Adrenal gland (tissue), 12 donors: ENCODE results near the gene FGF23. TPM values are rescaled to one million over a fixed set of nuclear protein-coding genes. Genes with fewer than 3 reads are reported as not detected.

Experiments
- DNase-seq, 7 donors: peaks; one replicate each; pipeline ENCODE4 v3.0.0-alpha.2; 2019 to 2020
- H3K27ac ChIP-seq, 5 donors: fragments of 200-600 bp; sonication (generic) in 4 of 5; 1 replicate in 3 of 5; 2 replicates in 2 of 5; pipeline versions ENCODE4 v1.5.1 to v1.8.0; 2016 to 2020; ENCODE audit warnings: mild to moderate bottlenecking in 1 of 5
- H3K27me3 ChIP-seq: fragments of 200-600 bp; 2 replicates; pipeline ENCODE4 v1.8.0; 2021
- H3K36me3 ChIP-seq, 2 donors: fragments of 200-600 bp; replicated peaks in 1 of 2; 1 replicate in 1 of 2; 2 replicates in 1 of 2; pipeline versions ENCODE4 v1.5.1 to v1.8.0; 2018 to 2022
- H3K4me1 ChIP-seq, 2 donors: fragments of 200-600 bp; replicated peaks in 1 of 2; 1 replicate in 1 of 2; 2 replicates in 1 of 2; pipeline versions ENCODE4 v1.5.1 to v1.8.0; 2018 to 2021
- H3K4me3 ChIP-seq, 4 donors: fragments of 200-600 bp; sonication (generic) in 3 of 4; one replicate each; pipeline ENCODE4 v1.5.1; 2016 to 2018
- H3K9me3 ChIP-seq, 3 donors: fragments of 200-600 bp; sonication (generic) in 1 of 3; replicated peaks in 1 of 3; 1 replicate in 2 of 3; 2 replicates in 1 of 3; pipeline versions ENCODE4 v1.5.1 to v1.8.0; 2016 to 2021
- CTCF ChIP-seq, 6 experiments: fragments of 450-650 bp in 4 of 6; fragments of 200-600 bp in 2 of 6; sonication (generic) in 1 of 6; IDR thresholded peaks; 1 replicate in 5 of 6; 2 replicates in 1 of 6; pipeline versions ENCODE4 v1.5.1 to v1.8.0; 2016 to 2021; ENCODE audit warnings: antibody characterized with exemption in 6 of 6, mild to moderate bottlenecking in 2 of 6, moderate library complexity in 1 of 6
- POLR2A ChIP-seq, 2 donors: fragments of 450-650 bp; IDR thresholded peaks; one replicate each; pipeline ENCODE4 v1.6.1; 2017; ENCODE audit warnings: antibody characterized with exemption in 2 of 2, mild to moderate bottlenecking in 2 of 2, moderate library complexity in 1 of 2
- WGBS, 4 donors: extraction: QIAGEN DNeasy Blood & Tissue Kit in 2 of 4; methylation state at CpG; one replicate each; pipeline versions ENCODE4 v1.1.5 to v1.1.7; 2013 to 2017; 5-methylcytosine and 5-hydroxymethylcytosine counted together
- intact Hi-C, 2 donors: fragments of 100-400 bp; cut with DNase I; formaldehyde crosslinking; loops; one replicate each; pipeline versions ENCODE4 v1.14.1 to v1.15.0; 2022 to 2023
- polyA plus RNA-seq, 3 donors: library from polyadenylated mRNA; stranded (reverse); fragments of 200-250 nt in 2 of 3; fragments of 350-450 nt in 1 of 3; fragmentation: Illumina TruSeq in 1 of 3; extraction: RNeasy Lipid Tissue Mini Kit (QIAGEN cat#74804) in 1 of 3; gene quantifications; one replicate each; pipeline ENCODE4 v1.2.3, GENCODE V29; 2013 to 2014
- total RNA-seq, 9 donors: library from RNA; depleted of rRNA in 4 of 9; stranded (reverse); fragments of >200 nt in 4 of 9; fragments of 120-200 nt in 1 of 9; fragmentation: NEBNext Ultra II Directional in 1 of 9; extraction: Animal tissue kit (Norgen Biotek cat#: 25700) in 1 of 9; gene quantifications; one replicate each; pipeline versions ENCODE4 v1.1.0 to v1.2.4, GENCODE V29; 2013 to 2023
- donor health status: healthy with polysubstance abuse.
- donor health status: Bipolar disorder and iron deficiency.
- donor health status: DM: yes; HTN: yes; CAD: no.
- donor health status: DM: no; HTN: no; CAD: no.
- donor health status: DM: no; HTN: no; CAD: no.
- donor health status: DM: yes; HTN: yes; CAD: no.

Gene FGF23
- total and polyA plus RNA-seq, 12 donors, result 0.13 to 0.58 TPM; not detected in 10

GRCh38 chr12:4387607-4388006, 8.1 kb upstream of the FGF23 start:
- TF ChIP-seq POLR2A (IDR thresholded peaks at IDR 0.05) (no peak), CTCF (IDR thresholded peaks at IDR 0.05) (no peak)
- no peak for DNase-seq
- H3K36me3 ChIP-seq, result no peaks in the 10 kb centered on the region
- no peaks in the 10 kb centered on the region for H3K4me1 ChIP-seq
- no peak overlapping the region for H3K4me3 ChIP-seq
- no peak overlapping the region for H3K27ac ChIP-seq
- H3K27me3 ChIP-seq, result no peaks in the 10 kb centered on the region
- 75 to 86% (median 80%) methylated on average over 5 of the region's 5 CpGs for WGBS, 4 donors
- intact Hi-C loops, result no loop called here
- H3K9me3 ChIP-seq, result no peaks in the 10 kb centered on the region

GRCh38 chr12:4386801-4387200, 7.3 kb upstream of the FGF23 start:
- Histone ChIP-seq H3K4me3 (no peak overlapping the region), H3K4me1 (no peaks in the 10 kb centered on the region), H3K27ac (no peak overlapping the region), H3K9me3 (no peaks in the 10 kb centered on the region), H3K27me3 (no peaks in the 10 kb centered on the region), H3K36me3 (no peaks in the 10 kb centered on the region)
- intact Hi-C loops, result no loop called here
- no peak for TF ChIP-seq POLR2A (IDR thresholded peaks at IDR 0.05)
- no peak for TF ChIP-seq CTCF (IDR thresholded peaks at IDR 0.05)
- no peak for DNase-seq
- 63 to 75% (median 70%) methylated on average over 4 of the region's 4 CpGs for WGBS, 4 donors

GRCh38 chr12:4383304-4383865, 3.9 kb upstream of the FGF23 start:
- 58 to 71% (median 67%) methylated on average over 5 to 8 of the region's 8 CpGs for WGBS, 4 donors
- Histone ChIP-seq H3K4me1 (no peaks in the 10 kb centered on the region), H3K36me3 (no peaks in the 10 kb centered on the region), H3K27ac (no peak overlapping the region), H3K27me3 (no peaks in the 10 kb centered on the region), H3K9me3 (no peaks in the 10 kb centered on the region), H3K4me3 (no peak overlapping the region)
- intact Hi-C loops, result no loop called here
- DNase-seq, result no peak
- TF ChIP-seq CTCF (IDR thresholded peaks at IDR 0.05), result no peak

- H3K4me1 ChIP-seq, result no peaks in the 10 kb centered on the region
- WGBS, 4 donors, result 61 to 79% (median 68%) methylated on average over 2 to 4 of the region's 4 CpGs
- H3K27ac ChIP-seq, result no peak overlapping the region
- no peaks in the 10 kb centered on the region for H3K36me3 ChIP-seq
- intact Hi-C loops, result no loop called here
- H3K9me3 ChIP-seq, result no peaks in the 10 kb centered on the region
- no peak for DNase-seq
- no peaks in the 10 kb centered on the region for H3K27me3 ChIP-seq
- TF ChIP-seq CTCF (IDR thresholded peaks at IDR 0.05) (no peak), POLR2A (IDR thresholded peaks at IDR 0.05) (no peak)
- H3K4me3 ChIP-seq, result no peak overlapping the region
These were observed 820 bp upstream of the FGF23 start for GRCh38 chr12:4380332-4380731.
